ENCODE results near the gene GPC3. TPM values are rescaled to one million over a fixed set of nuclear protein-coding genes. Genes with fewer than 3 reads are reported as not detected.
A peak's percentile ranks its signal among the peaks of the same experiment; 100 is the strongest.

The GPC3 gene
- total and polyA plus RNA-seq, 2 of the 4 experiments (the other 2 are of a cell fraction) = not detected

DNA sequence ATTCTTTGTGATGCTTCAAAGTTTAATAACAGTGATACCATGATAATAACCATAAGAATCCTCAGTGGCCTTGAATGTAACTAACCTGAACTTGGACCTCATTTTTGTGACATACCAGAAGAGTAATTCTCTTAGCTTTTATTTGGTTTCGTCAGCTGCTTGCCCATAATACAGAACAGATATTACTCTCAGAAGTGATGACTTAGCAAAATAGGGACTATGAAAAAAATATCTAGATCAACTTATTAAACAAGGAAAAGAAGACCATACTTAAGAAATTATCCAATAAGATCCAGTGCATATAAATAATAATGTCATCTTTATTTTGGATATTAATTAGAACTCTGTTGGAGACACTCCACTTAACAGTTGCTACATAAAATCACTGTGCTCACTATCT is 333.2 kb downstream of the GPC3 start:
- Histone ChIP-seq H3K79me1 (ENCODE audit: low read depth in 1 of 2, low read length in 2 of 2) (no peaks in the 10 kb centered on the region), H4K8ac (ENCODE audit: low read depth in 2 of 2, low read length in 2 of 2) (no peak overlapping the region), H4K5ac (ENCODE audit: low read depth, low read length) (no peak overlapping the region), H2BK20ac (ENCODE audit: low read depth, low read length) (no peak overlapping the region), H3K9ac (ENCODE audit: low read depth, low read length) (no peak overlapping the region), H4K91ac (ENCODE audit: insufficient read depth, low read depth, low read length) (no peak overlapping the region), H3K4me1 (ENCODE audit: control insufficient read depth, insufficient read depth, low read length) (no peaks in the 10 kb centered on the region), H2BK120ac (ENCODE audit: low read depth, low read length) (no peak overlapping the region), H2BK5ac (ENCODE audit: low read depth, low read length, poor library complexity, severe bottlenecking) (no peak overlapping the region), H2AFZ (replicated peaks; ENCODE audit: low read length, poor library complexity) (no peak overlapping the region), H3K4me3 (ENCODE audit: insufficient read depth, low read depth, low read length) (no peak overlapping the region), H2BK15ac (ENCODE audit: low read depth, low read length) (no peak overlapping the region), H3K4me2 (ENCODE audit: low read depth, low read length) (no peak overlapping the region), H3K9me1 (ENCODE audit: insufficient read depth, low read length) (no peaks in the 10 kb centered on the region; the same call in 1 of the 2 replicates), H3K4ac (ENCODE audit: low read depth, low read length) (no peak overlapping the region), H3K18ac (ENCODE audit: low read depth, low read length) (no peak overlapping the region), H4K20me1 (ENCODE audit: insufficient read depth, low read length) (no peaks in the 10 kb centered on the region), H3K14ac (replicated peaks; ENCODE audit: low read depth, low read length) (no peak overlapping the region), H3K23ac (ENCODE audit: low read depth, low read length) (no peak overlapping the region), H3K36me3 (ENCODE audit: control insufficient read depth, insufficient read depth, low read length) (no peaks in the 10 kb centered on the region), H2AK5ac (ENCODE audit: low read depth, low read length) (no peak overlapping the region), H3K56ac (ENCODE audit: extremely low read depth, insufficient read depth, low read length) (no peak overlapping the region), H2AK9ac (replicated peaks; ENCODE audit: low read depth, low read length, poor library complexity) (no peak overlapping the region), H3K27ac (ENCODE audit: insufficient read depth, low read length) (no peak overlapping the region), H3K9me3 (ENCODE audit: control insufficient read depth, insufficient read depth, low read length) (no peaks in the 10 kb centered on the region), H3K27me3 (ENCODE audit: control insufficient read depth, insufficient read depth, low read length) (peaks cover 2% of the 10 kb centered on the region; the same call in 1 of the 2 replicates)
- TF ChIP-seq CHD1 (IDR thresholded peaks at IDR 0.05; ENCODE audit: low read depth, low read length) (no peak), MAFK (IDR thresholded peaks at IDR 0.05; ENCODE audit: low read depth, low read length) (peak; percentile 93), CEBPB (IDR thresholded peaks at IDR 0.05; ENCODE audit: low read depth, low read length) (no peak), MAZ (IDR thresholded peaks at IDR 0.05; ENCODE audit: borderline replicate concordance, low read depth, low read length) (no peak), MXI1 (IDR thresholded peaks at IDR 0.05; ENCODE audit: borderline replicate concordance, low read depth, low read length) (no peak), BHLHE40 (IDR thresholded peaks at IDR 0.05; ENCODE audit: low read depth, low read length) (no peak), FOS (IDR thresholded peaks at IDR 0.05; ENCODE audit: low read depth, low read length) (no peak), SMC3 (IDR thresholded peaks at IDR 0.05; ENCODE audit: low read depth, low read length) (no peak), RAD21 (IDR thresholded peaks at IDR 0.05; ENCODE audit: low read length) (no peak)
- intact Hi-C loops (cut with micrococcal nuclease) = no loop called here
- CTCF ChIA-PET = no interaction called here
- in situ Hi-C loops (cut with MboI; ENCODE audit: low sequenced_read_pairs) = no loop called here
- no peak for DNase-seq
- dilution Hi-C loops (cut with HindIII; ENCODE audit: low sequenced_read_pairs, unreplicated experiment) = no loop called here
- WGBS, 2 experiments (ENCODE audit: extremely low coverage in 2 of 2, insufficient read length in 1 of 2) = no CpG with 5 or more reads among the region's 1 CpG
- POLR2A ChIA-PET (ENCODE audit: unreplicated experiment) = no interaction called here
- no peak for ATAC-seq (ENCODE audit: low read depth)
- BruUV-seq (replicated peaks) = no TSS peak

Measured in IMR-90 (cell line).